Ammon's horn (tissue), 1 donor: ENCODE data around the gene CALU.
A peak's percentile ranks its signal among the peaks of the same experiment; 100 is the strongest.

Experiments
- DNase-seq: peaks from one replicate; pipeline ENCODE4 v3.0.0-alpha.2; 2016; ENCODE audit warnings: low spot score

The CALU gene

DNA sequence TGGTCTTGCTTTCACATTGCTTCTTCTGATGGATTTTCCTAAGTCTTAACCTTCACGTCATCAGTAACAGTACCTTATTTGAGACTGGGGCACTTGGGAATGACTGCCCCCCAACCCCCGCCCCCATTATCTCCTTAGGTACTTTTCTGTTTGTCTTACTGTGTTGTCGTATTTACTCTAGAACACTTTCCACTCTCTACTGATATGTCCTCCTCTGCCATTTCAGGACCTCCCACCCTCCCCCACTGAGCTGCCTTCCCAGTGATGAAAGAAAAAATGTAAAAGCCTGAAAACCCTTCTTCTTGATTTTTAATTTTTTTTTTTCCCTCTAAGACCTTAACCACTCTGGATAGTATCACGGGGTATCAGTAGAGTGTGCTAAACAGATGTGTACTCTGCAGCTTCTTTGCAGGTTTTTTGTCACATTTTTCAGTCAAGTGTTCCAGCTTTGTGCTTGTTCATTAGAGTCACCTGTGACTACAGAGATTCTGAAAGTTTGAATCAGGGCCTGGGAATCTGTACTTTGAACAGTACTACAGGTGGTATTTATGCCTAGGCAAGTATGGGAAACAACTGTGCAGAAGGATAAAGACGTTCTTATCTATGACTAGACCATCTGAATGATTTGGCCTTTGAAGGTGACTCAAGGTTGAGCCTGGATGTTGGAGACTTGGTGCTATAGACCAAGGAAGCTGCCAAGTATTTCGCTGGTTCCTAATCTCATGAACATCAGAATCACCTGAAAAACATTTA is 8.3 kb downstream of the CALU start:
- no peak for DNase-seq

DNA sequence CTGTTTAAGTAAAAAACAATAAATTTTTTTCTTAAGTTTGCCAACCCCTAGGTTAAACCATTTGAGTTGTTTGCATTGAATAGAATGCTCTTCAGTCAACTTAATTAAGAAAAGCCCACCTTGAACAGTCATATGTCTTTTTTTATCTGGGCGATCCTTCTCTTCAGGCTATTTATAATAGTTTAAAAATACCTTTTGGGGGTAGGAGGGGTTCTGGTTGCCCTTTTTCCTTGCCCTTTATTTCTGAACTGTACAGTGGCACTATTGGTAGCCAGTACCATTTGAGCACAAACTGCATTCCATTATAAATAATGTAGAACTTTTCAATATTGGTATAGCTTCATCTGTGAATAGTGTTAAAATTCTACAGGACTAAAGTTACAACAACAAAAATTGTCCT is 13.1 kb downstream of the CALU start:
- no peak for DNase-seq

DNA sequence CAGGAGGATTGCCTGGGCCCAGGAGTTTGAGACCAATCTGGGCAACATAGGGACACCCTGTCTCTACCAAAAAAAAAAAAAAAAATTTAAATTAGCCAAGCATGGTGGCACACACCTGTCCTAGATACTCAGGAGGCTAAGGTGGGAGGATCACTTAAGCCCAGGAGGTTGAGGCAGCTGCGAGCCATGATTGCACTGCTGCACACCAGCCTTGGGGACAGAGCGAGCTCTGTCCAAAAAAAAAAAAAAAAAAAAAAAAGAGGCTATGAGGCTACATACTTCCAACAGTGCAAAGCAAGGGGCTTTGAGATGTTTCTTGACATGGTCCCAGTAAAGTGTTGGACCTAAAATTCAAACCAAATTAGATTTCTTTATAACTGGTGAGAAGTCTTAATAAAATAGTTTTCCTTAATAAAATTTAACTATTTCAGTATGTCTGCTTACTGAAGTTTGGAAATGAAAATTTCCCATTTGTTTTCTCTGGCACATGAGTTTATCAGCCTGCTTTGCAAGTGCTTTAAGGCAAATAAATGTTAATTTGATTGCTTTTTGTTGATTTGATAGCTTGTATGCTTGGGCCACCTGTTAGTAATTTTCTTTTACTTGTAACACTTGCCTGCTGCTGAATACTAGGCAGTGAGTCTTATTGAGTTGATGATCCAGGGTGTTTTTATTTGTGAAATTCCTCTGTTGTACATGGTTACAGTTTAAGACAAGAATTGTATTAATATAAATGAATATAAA is 16.1 kb downstream of the CALU start:
- no peak for DNase-seq

DNA sequence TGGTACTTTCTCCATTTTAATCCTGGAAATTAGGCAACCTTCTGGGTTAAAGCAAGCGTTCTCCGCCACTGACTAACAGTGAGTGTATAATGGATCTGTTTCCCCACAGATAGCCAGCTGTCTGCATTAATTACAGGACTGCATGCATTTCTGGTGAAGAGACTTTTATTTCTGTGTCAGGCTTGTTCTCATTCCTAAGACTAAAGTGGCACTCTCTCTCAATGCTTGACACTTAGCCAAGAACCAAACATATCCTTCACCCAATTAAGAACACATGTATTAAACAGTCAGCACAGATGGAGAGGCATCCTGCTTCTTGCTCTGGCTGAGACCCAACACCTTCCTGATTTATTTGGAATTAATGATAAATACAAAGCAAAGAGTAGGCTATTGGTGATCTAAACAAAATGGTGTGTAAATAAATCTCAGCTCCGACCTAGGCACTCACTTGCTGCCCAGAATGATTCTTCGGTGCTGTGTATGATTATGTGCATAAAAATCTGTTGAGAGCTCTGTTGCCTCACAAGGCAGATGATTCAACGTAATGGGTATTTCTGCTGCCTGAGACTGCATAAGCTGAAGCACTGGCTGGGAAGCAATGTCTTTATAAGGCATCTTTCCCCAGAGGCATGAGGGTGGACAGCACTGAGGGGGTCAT is 16.8 kb downstream of the CALU start:
- peak; percentile 63 for DNase-seq

DNA sequence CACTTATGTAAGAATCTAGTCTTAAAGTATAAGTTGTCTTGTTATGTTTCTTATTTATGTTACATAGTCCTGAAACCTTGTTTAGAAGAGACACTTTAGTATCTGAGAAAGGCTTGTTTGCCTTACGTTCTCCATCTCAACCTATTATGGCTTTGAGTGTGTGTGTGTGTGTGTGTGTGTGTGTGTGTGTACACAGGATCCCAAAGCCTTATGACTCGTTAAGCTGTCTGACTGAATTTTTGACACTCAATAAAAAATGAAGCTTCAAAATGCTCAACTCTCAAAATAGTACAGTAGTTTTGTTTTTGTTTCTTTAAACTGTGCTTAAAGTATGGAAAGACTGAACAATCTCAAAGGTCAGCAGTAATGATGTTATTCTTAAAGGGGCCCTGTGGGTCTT is 18.0 kb downstream of the CALU start:
- DNase-seq: no peak

DNA sequence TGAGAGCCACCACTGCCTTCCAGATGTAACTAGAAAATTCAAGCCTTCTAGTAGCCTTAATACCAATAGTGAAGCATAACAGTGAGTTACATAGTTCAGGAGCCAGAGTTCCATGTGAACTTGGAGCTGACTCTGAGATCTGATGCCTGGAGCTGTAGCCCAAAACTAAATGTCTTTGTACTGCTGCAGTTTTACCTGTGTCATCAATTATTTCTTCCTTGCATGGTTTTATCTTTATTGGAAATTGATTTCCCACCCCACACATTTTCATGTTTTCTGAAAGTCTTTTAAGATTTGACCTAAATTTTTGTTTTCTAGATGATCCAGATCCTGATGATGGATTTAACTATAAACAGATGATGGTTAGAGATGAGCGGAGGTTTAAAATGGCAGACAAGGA is 19.4 kb downstream of the CALU start:
- DNase-seq: no peak

DNA sequence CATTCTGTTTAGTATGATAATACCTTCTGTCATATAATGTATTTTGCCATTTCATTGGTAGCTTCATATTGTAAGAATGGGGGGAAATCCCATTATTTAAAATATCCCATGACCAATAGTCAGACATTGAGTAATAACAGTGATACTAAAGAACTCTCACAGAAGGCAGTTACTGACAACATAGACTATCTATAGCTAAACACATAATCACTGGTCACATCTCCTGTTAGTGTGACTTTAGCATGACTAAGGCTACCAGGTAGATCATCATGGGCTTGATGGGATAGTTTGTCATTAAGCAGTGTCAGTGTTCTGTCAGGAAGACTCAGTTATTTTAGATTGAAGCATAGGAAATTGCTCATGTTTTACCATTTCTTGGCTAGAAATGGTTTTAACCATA is 20.1 kb downstream of the CALU start:
- DNase-seq: no peak

DNA sequence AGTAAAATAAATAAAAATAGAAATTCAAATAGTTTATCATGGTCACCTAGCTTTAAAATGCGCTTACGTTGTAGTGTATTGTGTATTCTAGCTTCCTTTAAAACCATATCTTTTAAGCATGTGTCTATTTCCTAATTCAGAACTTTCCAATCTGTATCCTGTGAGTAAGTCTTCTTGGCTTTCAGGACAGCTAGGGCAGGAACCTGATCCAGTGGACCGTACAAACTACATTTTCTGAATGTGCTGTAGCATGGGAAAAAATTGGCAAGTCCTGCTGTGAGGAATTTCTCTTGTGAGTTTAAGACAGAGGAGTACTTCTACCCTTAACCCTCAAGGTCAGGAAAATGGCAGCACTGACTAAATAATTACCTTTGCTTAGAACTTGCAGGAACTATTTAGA is 24.4 kb downstream of the CALU start:
- no peak for DNase-seq

DNA sequence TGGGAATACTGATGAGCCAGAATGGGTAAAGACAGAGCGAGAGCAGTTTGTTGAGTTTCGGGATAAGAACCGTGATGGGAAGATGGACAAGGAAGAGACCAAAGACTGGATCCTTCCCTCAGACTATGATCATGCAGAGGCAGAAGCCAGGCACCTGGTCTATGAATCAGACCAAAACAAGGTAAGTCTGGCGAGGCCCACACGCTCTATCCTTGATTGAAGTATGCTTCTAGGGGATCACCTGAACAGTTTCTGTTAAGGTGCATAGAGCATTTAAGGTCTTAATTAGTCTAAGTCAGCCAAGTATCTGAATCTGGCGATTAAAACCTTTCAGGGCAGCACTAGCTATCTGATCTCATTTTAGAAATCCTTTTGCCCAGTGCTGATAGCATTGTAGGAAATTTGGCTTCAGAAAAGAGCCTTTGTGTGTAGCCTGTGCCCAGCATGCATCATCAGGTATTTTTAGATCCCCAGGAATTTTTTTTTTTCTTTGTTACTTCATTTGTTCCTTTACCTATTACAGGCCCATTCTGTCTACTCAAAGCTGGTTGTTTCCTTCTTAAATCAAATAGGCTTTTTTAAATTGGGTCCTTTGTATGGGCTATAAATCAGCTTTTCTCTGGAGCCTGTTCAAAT is 28.4 kb downstream of the CALU start:
- DNase-seq: no peak

DNA sequence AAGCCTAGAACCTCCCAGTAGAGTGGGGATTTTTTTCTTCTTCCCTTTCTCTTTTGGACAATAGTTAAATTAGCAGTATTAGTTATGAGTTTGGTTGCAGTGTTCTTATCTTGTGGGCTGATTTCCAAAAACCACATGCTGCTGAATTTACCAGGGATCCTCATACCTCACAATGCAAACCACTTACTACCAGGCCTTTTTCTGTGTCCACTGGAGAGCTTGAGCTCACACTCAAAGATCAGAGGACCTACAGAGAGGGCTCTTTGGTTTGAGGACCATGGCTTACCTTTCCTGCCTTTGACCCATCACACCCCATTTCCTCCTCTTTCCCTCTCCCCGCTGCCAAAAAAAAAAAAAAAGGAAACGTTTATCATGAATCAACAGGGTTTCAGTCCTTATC is 31.1 kb downstream of the CALU start:
- no peak for DNase-seq

DNA sequence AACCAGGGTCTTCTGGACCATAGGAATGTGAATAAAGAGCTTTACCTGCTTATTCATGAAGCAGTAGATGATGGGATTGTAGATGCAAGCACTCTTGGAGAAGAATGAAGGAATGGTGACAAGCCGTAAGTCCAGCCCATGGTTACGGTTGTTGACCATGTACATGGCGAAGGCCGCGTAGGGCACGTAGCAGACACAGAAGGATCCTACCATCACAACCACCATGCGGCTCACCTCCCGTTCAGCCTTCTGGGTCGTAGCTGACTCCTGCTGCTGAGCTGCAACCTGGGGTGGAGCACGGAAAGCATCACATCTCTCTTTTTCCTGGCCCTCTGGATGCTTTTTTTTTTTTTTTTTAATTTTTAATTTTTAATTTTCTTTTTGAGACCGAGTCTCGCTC is 34.4 kb downstream of the CALU start:
- DNase-seq: no peak

DNA sequence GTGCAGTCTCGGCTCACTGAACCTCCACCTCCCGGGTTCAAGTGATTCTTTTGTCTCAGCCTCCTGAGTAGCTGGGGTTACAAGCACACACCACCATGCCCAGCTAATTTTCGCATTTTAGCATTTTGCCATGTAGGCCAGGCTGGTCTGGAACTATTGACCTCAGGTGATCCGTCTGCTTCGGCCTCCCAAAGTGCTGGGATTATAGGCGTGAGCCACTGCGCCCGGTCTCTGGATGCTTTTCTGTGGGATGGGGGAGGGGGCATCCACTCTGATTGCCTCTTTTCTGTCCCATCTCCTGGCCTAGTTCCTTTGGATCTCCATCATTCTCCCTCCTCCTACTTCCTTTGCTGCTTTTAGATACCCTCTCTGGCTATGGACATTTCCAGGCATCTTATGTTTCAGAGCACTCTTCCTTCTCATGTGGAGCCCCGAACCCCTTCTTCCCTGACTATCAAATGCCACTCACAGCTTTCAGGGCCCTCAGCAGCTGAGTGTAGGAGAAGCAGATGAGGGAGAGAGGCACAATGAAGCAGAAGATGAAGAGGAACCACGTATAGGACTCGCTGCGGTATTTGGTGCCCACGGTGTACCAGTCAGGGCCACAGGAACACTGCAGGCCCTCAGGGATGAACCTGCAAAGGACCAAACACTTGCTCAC is 35.0 kb downstream of the CALU start:
- DNase-seq: no peak

DNA sequence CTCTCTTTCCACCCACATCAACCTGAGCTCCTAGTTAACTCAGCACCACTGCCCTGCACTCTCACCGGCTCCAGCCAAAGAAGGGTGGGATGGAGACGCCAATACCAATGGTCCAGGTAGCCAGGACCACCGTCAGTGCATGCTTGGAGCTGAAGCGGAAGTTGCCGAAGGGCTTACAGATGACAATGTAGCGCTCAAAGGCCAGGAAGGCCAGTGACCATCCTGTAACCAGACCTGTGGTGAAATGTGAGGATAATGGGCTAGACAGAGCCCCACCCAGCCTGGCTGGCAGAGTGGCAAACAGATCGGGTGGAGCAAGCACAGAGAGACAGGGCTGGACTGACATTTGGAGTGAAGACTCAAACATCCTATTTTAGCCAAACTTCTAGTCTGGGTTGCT is 35.8 kb downstream of the CALU start:
- no peak for DNase-seq

DNA sequence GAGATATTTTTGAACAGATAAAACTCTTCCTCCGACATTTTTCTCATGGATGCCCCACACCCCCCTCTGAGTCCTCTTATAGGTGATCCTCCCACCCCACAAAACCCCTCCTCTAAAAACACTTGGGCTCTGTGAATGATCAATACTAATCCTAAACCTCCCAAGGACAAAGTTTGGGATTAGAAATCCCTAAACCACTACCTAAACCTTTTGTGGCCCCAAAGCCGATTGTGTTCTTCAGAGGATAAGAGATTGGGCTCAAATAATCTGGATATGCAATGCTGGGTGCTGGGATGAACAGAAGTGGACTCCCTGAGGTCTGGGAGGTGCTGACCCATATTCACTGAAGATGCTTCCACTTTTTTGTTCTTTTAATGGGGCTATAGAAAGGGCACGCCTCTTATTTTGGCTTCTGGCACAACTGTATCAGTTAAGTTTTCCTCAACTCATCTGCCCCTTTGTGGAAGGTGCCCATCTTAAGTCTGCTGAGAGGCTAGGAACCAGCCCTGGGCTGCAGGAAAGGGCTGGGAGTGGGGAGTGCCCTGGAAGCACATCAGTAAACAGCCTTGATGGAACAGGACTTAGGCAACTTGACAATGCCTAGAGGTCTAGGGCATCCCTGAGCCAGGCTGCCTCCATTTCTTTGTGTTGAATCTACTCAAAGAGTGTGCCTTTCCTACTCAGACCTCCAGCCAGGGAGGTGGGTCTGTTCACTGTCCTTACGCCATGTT is 36.8 kb downstream of the CALU start, which contains the start of gene OPN1SW:
OPN1SW (minus strand) TSS at position 51 of the 731 bp plus-strand sequence; CDS start at position 38, 13 bp downstream.
- no peak for DNase-seq

DNA sequence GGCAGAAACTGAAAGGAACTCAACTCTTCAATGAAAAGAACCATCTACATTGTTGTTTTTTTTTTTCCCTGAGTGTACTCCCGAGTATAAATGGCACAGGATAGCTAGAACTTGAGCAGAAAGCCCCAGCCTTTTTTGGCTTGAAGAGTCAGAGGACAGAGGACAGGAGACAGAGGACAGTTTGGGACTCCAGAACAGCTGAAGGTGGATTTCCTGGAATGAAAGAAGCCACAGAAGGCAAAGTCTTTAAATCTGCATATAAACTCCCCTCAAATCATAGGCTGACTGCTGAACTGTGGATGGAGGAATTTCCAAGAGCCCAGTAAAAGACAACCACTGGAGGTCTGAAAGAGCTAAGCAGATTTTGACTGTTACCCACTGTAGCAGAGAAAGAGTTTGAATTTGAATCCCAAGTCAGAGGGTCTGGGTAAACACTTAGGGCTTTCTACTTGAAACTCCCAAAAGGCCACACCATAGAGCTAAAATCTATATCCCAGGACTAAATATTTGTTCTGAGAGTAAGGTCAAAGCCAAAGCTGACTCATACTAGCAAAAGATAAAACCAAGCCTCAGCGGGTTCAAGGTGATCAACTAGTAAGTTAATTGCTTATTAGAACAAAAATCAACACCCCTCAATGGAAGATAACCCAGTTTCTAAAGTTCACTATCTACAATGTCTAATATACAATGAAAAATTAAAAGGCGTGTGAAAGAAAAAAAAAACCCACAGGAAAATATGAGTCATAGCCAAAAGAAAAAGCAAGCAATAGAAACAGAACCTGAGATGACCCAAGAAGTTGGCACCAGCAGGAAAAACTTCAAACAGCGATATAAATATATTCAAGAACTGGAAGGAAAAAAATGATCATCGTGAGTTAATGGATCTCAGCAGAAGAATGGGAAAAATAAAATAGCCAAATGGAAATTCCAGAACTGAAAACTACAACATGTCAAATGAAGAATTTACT is 38.3 kb downstream of the CALU start:
- no peak for DNase-seq

DNA sequence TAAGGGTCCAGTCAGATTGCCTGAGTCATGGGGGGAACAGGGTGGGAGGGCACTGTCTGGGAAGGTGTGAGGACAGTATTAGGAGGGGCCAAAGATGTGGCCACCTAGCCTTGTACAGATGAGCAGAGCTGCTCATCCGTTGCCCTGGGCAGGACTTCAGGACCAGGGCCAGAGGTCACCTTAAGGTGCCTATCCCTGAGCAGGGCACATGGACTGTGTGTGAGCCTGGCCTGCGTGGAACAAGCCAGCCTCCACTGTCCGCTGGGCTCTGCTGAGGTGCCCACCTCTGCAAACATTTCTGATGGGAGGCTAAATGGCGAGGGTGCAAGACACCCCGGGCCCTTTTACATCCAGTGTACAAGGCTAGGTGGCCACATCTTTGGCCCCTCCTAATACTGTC is 39.8 kb downstream of the CALU start:
- DNase-seq: no peak

DNA sequence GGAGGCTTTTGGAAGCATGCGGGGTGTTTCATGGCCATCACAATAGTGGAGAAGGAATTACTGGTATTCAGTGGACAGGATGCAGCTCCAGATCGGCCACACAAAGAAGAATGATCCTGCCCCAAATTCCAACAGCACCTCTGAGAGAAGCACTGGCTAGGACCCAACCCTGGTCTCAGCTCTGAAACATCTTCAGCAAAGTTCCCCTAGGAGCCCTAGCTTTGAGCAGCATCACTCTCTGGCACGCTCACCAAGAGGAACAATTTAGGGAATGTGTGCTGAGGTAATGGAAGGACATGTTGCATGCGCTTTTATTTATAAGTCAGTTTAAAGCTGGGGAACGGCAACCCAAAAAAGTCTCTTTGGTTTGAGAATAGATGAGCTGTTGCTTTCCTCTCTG is 42.0 kb downstream of the CALU start:
- DNase-seq: no peak

DNA sequence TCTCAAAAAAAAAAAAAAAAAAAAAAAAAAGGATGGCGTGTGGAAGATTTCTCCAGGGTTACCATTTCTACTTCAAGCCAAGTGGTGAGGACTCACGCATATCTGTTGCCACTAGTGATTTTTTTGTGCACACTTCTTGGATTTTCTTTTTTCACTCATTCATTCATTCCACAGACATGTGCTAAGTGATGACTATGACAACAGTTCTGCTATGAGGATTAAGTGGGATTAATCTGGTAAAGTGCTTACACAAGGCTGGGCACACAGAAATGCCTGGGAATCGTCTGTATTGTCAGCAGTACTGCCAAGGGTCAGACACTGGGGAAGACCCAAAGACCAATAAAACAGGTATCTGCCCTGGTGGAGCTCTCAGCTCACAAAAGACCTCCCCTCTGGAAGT is 42.7 kb downstream of the CALU start:
- DNase-seq: no peak

DNA sequence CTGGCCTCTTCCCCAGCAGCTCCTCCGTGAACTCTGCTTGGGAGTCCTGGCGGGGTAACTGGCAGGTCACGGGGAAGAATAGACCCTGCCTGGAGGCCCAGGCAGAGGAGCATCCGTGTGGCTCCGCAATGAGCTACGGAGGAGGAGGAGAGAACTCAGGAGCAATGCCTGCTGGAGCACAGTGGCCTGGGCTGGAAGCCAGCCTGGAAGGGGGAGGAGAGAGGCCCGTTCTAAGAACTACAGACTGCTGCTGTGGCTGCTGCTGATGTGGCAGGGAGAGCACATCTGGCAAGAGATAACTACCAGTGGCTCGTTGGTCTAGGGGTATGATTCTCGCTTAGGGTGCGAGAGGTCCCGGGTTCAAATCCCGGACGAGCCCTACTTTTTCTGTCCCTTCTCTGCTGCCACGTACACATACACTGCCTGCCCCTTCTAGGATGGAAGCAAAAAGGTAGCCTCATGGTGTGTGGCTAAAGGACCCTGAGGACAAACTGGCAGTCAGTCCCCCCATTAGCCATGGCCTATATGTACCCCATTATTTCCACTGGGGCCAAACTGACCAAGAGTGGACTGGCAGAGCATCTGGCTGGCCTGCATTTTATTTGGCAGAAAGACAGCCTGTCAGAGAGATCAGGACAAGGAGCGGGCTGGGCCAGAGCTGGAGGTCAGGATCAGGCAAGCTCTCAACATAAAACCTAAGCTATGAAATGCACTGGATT is 44.1 kb downstream of the CALU start:
- peak; percentile 64 for DNase-seq

DNA sequence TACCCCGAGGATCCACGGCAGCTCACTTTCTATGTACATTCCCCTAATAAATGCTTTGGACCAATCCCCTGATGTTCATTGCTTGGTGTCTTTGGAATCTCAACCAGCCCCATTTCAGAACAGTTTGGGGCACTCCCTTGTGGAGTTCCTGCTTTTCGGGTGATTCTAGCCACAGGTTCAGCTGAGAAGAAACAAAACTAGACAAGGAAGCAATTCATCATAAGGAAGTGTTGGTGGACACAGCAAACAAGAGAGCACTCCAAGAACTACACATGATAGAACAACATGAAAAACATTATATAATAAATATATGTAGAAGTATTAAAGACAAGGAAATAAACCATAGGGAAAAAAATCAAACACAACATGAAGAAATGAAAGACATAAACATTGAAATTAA is 46.6 kb downstream of the CALU start:
- no peak for DNase-seq
